ENCODE data around the gene RAB15. TPM values are rescaled to one million over a fixed set of nuclear protein-coding genes. Genes with fewer than 3 reads are reported as not detected.

The RAB15 gene
- total and polyA plus RNA-seq, 12 donors: 0.95 to 8.9 (median 3.7) TPM

GRCh38 chr14:64963611-64964010 is 8.5 kb downstream of the RAB15 start:
- no peak overlapping the region for H3K4me3 ChIP-seq
- no peak for TF ChIP-seq CTCF (IDR thresholded peaks at IDR 0.05)
- no peak for TF ChIP-seq POLR2A (IDR thresholded peaks at IDR 0.05)
- intact Hi-C loops (cut with DNase I): no loop called here
- H3K4me1 ChIP-seq (replicated peaks in 1 of 2): no peaks in the 10 kb centered on the region
- H3K36me3 ChIP-seq (replicated peaks in 1 of 2): no peaks in the 10 kb centered on the region
- no peak for DNase-seq
- WGBS, 4 donors: 65 to 82% (median 73%) methylated on average over 1 of the region's 1 CpG
- H3K9me3 ChIP-seq (replicated peaks in 1 of 3): no peaks in the 10 kb centered on the region
- no peaks in the 10 kb centered on the region for H3K27me3 ChIP-seq
- H3K27ac ChIP-seq: no peak overlapping the region

- 73 to 75% (median 75%) methylated on average over 5 of the region's 5 CpGs for WGBS, 4 donors
- Histone ChIP-seq H3K9me3 (replicated peaks in 1 of 3) (no peaks in the 10 kb centered on the region), H3K27me3 (no peaks in the 10 kb centered on the region), H3K36me3 (replicated peaks in 1 of 2) (no peaks in the 10 kb centered on the region), H3K27ac (no peak overlapping the region), H3K4me1 (replicated peaks in 1 of 2) (no peaks in the 10 kb centered on the region), H3K4me3 (no peak overlapping the region)
- no peak for DNase-seq
- no peak for TF ChIP-seq CTCF (IDR thresholded peaks at IDR 0.05)
- TF ChIP-seq POLR2A (IDR thresholded peaks at IDR 0.05): no peak
- intact Hi-C loops (cut with DNase I): no loop called here
These were observed 11.3 kb downstream of the RAB15 start for GRCh38 chr14:64960762-64961276.

GRCh38 chr14:64958743-64959142 is 13.4 kb downstream of the RAB15 start:
- Histone ChIP-seq H3K36me3 (replicated peaks in 1 of 2) (no peaks in the 10 kb centered on the region), H3K4me3 (no peak overlapping the region), H3K27me3 (no peaks in the 10 kb centered on the region), H3K4me1 (replicated peaks in 1 of 2) (no peaks in the 10 kb centered on the region), H3K9me3 (replicated peaks in 1 of 3) (no peaks in the 10 kb centered on the region), H3K27ac (no peak overlapping the region)
- 89 to 96% (median 93%) methylated on average over 5 of the region's 5 CpGs for WGBS, 4 donors
- TF ChIP-seq POLR2A (IDR thresholded peaks at IDR 0.05): no peak
- TF ChIP-seq CTCF (IDR thresholded peaks at IDR 0.05): no peak
- intact Hi-C loops (cut with DNase I): no loop called here
- DNase-seq: no peak

- H3K27ac ChIP-seq: no peak overlapping the region
- no peak overlapping the region for H3K4me3 ChIP-seq
- no peak for DNase-seq
- TF ChIP-seq CTCF (IDR thresholded peaks at IDR 0.05) (no peak), POLR2A (IDR thresholded peaks at IDR 0.05) (no peak)
- no peaks in the 10 kb centered on the region for H3K36me3 ChIP-seq (replicated peaks in 1 of 2)
- WGBS, 4 donors: 86 to 99% (median 94%) methylated on average over 1 to 2 of the region's 2 CpGs
- H3K27me3 ChIP-seq: no peaks in the 10 kb centered on the region
- intact Hi-C loops (cut with DNase I): no loop called here
- H3K9me3 ChIP-seq (replicated peaks in 1 of 3): no peaks in the 10 kb centered on the region
- H3K4me1 ChIP-seq (replicated peaks in 1 of 2): no peaks in the 10 kb centered on the region
These were observed 13.9 kb downstream of the RAB15 start for GRCh38 chr14:64958201-64958600.
